Measurements from ENCODE around the gene DMTF1.
"Not testable (repeated sequence)": the region's sequence is repeated elsewhere in the genome, so short reads cannot be mapped to it uniquely, and the experiment has no call there.

The DMTF1 gene

DNA sequence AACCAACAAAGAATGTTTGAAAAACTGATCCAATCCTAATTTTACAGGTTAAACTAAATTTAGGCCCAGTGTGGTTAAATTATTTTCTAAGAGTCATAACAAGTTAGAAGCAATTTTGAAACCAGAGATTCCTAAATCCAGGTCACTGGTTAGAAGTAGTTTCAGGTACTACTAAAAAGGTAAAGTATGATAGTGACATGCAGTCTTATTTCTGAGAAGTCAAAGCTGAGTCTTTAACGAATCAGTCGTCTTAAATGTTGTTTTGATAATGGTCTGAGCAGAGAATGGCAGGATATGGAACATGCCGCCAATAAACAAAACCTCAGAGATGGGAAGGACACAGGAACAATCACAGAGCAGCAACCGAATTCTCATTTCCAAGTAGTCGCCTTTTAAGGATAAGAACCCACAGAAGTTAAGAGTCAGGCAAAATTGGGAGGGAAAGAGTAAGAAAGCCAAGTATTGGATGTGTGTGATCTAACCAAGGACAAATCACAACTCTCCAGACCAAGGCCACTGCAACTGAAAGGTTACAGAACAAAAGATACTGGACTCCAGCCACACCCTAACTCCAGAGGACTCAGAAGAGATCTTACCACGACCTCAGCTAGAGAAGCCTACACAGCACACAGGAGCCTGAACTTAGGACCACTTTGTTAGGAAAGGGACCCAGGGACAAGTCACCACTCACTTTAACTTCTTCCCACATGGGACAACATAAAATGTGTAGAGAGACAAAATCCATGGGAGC lies 47.6 kb downstream of the DMTF1 start:
- no peak for DNase-seq (ENCODE audit: low read depth)

DNA sequence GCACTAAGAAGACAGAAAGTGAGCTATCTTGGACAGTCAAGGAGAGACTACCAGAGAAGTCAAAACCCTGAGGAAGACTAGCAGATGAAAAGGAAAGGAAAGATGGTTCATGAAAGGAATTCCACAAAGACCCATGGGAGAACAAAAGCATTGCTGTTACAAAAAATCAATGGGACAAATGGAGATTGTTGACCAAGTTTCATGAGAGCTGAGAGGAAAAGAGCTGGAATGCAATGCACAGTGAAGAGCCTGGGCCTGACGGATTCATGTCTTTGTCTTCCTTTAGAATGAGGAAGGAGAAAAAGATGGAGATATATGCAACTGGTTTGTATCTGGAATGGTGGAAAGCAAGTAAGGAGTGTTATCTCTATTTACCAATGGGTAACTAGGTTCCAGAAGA lies 50.0 kb downstream of the DMTF1 start:
- DNase-seq (ENCODE audit: low read depth): no peak

GRCh38 chr7:87202705-87203104 lies 50.5 kb downstream of the DMTF1 start:
- DNase-seq (ENCODE audit: low read depth): no peak

- DNase-seq (ENCODE audit: low read depth): not testable (repeated sequence)
Observed at GRCh38 chr7:87203929-87204328, 51.7 kb downstream of the DMTF1 start.

DNA sequence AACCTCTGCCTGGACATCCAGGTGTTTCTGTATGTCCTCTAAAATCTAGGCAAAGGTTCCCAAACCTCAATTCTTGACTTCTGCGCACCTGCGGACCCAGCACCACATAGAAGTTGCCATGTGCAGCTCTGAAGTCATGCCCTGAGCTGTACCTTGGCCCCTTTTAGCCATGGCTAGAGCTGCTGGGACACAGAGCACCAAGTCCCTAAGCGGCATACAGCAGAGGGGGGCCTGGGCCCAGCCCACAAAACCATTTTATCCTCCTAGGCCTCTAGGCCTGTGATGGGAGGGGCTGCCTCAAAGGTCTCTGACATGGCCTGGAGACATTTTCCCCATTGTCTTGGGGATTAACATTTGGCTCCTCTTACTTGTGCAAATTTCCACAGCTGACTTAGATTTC lies 52.7 kb downstream of the DMTF1 start:
- DNase-seq (ENCODE audit: low read depth): no peak

GRCh38 chr7:87205701-87206100 lies 53.4 kb downstream of the DMTF1 start:
- DNase-seq (ENCODE audit: low read depth): not testable (repeated sequence)

DNA sequence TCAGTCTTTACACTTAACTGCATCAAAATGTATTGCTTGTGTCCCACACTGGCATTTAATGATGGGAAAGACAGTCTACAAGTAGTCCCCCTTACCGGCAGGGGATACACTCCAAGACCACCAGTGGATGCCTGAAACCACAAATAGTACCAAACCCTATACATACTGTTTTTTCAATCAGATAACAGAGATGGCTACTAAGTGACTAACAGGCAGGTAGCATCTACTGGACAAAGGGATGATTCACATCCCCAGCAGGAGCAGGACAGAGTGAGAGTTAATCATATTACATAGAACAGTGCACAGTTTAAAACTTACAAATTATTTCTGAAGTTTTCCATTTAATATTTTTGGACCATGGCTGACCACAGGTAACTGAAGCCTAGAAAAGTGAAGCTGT lies 54.1 kb downstream of the DMTF1 start:
- no peak for DNase-seq (ENCODE audit: low read depth)

GRCh38 chr7:87209295-87209924 lies 57.2 kb downstream of the DMTF1 start:
- no peak for DNase-seq (ENCODE audit: low read depth)

GRCh38 chr7:87210506-87210905 lies 58.3 kb downstream of the DMTF1 start:
- DNase-seq (ENCODE audit: low read depth): no peak

GRCh38 chr7:87212498-87212897 lies 60.2 kb downstream of the DMTF1 start:
- DNase-seq (ENCODE audit: low read depth): no peak

DNA sequence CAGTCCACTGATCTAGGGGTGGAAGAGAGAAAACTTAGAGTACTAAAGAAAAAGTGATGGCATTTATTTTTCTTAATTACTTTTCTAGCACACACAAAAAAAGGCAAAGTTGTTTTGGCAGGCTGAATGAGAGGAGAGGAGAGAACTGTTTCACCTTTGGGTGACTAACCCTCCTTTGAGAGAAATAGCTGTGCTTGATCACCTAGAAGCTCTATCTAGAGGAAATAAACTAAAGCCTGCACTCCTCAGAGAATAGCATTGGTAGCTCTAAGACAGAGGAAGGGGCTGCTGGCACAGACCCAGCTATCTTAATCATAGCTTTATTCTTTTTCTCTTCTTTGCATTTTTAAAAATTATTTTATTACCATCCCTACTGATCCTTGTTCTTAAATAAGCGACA lies 61.0 kb downstream of the DMTF1 start:
- DNase-seq (ENCODE audit: low read depth): no peak

DNA sequence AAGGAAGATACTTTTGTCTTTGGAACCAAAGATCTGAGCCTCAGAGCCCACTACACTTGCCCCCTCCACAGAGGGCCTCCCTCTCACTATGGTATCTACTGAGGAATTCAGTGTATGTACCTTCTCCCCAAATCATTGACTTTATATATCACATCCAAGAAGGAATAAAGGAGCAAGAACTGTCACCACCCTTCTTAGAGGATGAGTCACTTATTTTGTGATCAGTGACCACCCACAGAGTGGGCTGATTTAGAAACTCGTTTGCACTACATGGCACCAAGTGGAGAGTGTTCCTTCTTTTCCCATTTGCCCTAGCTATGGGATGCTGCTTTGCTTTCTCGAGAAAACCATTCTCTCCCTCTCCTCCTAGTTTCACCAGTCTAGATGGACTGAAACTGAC lies 61.6 kb downstream of the DMTF1 start:
- DNase-seq (ENCODE audit: low read depth): no peak

DNA sequence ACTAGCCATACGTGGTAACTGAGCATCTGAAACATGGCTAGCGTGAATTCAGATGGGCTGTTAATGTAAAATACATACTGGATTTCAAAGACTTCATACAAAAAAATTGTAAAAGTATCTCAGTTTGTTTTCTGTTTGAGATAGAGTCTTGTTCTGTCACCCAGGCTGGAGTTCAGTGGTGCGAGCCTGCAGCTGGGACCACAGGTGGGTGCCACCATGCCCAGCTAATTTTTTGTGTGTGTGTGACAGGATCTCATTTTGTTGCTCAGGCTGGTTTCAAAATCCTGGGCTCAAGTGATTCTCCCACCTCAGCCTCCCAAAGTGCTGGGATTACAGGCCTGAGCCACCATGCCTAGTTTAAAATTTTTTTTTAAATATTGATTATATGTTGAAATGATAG lies 62.8 kb downstream of the DMTF1 start:
- DNase-seq (ENCODE audit: low read depth): no peak

- no peak for DNase-seq (ENCODE audit: low read depth)
Observed at GRCh38 chr7:87216701-87217508, 64.7 kb downstream of the DMTF1 start.

DNA sequence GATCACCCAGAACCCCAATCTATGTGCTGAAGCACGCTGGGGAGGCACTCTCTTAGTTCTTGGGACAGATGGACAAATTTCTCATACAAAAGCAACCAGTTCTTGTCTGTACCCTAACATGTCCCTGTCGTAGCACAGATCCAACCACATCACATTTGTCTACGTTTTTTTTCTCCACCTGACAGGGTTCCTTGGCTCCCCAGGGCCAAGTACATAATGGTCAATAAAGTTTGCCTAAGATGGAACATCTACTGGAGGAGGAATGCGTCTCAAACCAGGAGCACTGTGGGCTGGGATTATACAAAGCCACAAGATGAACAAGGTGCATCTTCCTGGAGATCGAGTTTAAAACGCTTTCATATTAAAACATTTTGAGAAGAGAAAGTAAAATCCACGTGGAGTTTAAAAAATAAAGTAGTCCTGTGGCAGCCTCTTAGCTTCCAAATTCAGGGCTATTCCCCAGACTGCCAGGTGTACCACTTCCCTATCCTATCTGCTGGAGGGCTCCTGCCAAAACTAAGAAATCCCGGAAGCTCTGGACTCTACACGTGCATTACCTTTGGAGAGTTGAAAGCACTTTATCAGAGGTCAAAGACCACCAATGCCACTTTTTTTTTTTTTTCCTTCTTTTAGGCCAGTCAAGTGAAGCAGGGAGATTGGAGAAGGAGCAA lies 65.9 kb downstream of the DMTF1 start:
- DNase-seq (ENCODE audit: low read depth): no peak

- peak; percentile 13 for DNase-seq (ENCODE audit: low read depth)
Observed at GRCh38 chr7:87218796-87219544, 66.7 kb downstream of the DMTF1 start.

- peak; percentile 78 for DNase-seq (ENCODE audit: low read depth)
Observed at GRCh38 chr7:87219545-87220025, 67.3 kb downstream of the DMTF1 start, which contains the start of gene TMEM243. TSS of gene TMEM243 (minus strand) at chr7:87219732. CDS start at chr7:87219503, 229 bp downstream.

DNA sequence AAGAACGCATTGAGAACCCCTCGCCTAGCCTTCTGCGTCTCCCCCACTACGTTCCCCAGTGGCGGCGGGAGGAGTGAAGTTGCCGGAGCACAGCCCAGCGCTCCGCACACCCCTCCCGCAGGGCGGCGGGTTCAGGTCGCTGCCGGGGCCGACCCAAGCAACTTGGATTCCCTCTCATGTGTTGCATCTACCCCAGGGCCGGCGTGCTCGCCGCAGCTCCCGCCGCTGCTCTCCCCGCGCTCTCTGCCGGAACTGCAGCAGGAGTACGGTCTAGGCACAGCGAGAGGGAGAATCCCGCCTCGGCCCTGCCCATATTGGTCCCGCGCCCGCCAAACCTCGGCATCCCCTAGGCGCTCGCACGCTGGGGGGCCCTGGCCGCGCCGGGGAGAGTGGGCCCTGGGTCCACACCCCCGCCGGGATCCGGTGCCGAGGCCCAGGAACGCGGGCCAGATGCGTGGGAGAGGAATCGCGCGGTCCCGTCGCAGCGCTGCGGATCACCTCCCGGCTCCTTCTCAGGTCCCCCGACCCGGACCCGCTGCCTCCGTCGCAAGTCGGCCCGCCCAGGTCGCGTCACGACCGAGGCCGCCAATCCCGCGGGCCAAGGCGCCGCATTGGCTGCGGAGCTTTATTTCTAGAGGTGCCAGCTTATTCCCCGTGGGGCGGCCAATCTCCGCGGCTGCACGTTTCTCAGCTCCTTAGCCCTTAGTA lies 67.9 kb downstream of the DMTF1 start:
- DNase-seq (ENCODE audit: low read depth): peak; percentile 75

GRCh38 chr7:87220734-87221215 lies 68.5 kb downstream of the DMTF1 start:
- DNase-seq (ENCODE audit: low read depth): no peak

- no peak for DNase-seq (ENCODE audit: low read depth)
Observed at GRCh38 chr7:87223666-87224065, 71.4 kb downstream of the DMTF1 start.

- no peak for DNase-seq (ENCODE audit: low read depth)
Observed at GRCh38 chr7:87225696-87226095, 73.4 kb downstream of the DMTF1 start.
